Brain pericyte (primary cell): ENCODE data around the gene DLG2.

Source experiments
- DNase-seq: peaks from one replicate; pipeline ENCODE4 v3.0.0-alpha.2; 2012; ENCODE audit warnings: low read depth, low spot score

Gene DLG2

GRCh38 chr11:84292006-84292405 lies 1335.1 kb downstream of the DLG2 start:
- DNase-seq = no peak

DNA sequence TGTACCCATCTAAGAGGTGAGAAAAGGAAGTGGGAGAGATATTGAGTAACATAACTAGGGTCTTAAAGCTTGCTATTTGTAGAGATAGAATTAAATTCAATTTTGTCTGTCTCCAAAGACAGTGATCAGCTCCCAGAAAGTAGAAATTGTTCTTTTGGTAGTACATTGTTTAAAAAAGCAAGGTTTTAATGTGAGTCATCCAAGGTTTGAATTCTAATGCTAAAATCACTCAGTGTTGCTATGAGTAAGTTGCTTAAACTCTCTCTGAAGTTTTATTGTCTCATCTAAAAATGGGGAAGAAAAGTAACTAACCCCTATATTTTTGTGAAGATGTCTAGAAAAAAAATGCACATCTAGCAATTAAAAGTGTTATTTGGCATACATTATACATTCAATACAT lies 1336.5 kb downstream of the DLG2 start:
- DNase-seq = no peak

- DNase-seq = no peak
These were observed 1337.7 kb downstream of the DLG2 start for GRCh38 chr11:84289381-84289906.

DNA sequence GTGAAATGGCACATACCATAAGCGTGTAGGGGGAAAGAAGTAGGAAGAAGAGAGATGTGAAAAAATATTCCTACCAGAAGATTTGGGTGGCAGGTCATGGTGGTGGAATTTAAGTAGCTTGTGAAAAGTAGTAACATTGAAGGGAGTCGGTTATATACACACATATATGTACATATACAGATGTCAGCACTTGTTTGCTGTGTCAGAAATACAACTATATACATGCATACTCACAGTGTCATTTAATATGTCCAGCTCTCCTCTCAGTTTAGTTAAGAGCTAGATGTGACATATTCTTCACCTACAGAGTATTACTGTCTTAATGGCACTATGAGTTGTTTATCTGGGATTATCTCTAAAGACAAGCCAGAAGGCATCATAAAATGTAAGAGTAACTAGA lies 1353.6 kb downstream of the DLG2 start:
- no peak for DNase-seq

DNA sequence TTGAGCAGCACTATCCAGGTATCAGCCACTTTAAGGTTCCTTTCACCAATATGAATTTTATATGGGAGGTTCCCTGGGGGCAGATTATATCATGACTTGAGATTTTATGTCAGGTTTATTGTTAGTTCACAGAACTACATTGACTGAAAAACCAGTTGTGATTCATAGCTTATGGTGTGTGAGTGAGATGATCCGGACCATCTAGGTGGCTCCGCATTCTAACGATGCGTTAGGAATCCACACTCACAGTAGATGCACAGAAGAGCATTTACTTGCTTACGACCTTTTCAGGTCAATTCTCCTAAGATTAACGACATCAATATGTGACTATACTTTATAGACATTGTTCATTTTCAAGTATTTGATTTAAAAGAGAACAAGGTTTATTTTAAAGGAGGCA lies 1356.7 kb downstream of the DLG2 start:
- no peak for DNase-seq

GRCh38 chr11:84264066-84264465 lies 1363.1 kb downstream of the DLG2 start:
- no peak for DNase-seq

GRCh38 chr11:84261707-84262106 lies 1365.4 kb downstream of the DLG2 start:
- DNase-seq = no peak

DNA sequence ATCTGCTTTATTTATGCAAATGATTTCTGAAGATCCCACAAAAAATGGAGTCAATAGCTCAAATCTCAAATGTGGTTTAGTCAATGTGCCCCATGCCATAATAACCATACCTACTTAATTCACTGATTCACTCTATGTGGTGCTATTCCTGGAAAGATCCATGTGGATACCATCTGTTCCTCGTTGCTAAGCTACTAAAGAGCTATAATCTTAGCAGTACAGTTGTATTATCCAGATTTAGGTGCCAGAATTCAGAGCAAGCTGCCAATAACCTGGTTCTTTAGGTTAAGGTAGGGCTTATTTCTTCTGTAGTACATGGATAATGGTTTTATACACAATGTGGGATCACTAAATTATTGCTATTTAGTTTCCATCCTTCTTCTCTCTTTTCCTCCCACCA lies 1366.3 kb downstream of the DLG2 start:
- DNase-seq = no peak

DNA sequence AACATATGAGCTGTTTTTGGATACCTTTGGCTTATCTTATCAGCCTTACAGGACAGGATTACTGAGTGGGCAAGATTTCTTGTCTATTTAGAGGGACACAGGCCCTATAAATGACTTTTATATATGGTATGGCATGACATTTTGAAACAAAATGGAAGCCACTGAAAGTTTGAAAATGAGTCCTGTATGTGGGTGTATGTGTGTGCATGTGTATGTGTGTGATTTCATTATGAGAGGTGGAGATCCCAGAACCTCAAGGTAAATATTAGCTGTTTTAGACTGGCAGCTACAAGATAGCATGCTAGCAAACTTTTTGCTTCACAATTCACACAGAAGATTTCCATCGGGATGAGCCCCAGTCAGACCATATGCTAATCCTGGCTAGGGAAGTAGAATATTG lies 1370.5 kb downstream of the DLG2 start:
- DNase-seq = no peak

DNA sequence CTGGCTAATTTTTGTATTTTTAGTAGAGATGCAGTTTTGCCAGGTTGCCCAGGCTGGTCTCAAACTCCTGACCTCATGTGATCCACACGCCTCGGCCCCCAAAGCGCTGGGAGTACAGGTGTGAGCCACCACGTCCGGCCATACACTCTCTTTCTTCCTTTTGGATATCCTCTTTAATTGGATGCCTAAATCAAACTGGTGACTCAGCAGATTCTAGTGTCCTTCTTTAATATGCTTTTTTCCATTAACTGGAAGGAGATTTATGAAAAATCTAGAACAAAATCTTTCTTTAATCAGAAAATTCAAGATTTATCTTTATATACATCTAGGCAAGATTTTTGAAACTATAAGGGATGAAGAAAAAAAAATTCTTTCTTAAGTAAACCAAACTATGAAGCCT lies 1371.7 kb downstream of the DLG2 start:
- DNase-seq = no peak

GRCh38 chr11:84250834-84251613 lies 1376.1 kb downstream of the DLG2 start:
- no peak for DNase-seq

DNA sequence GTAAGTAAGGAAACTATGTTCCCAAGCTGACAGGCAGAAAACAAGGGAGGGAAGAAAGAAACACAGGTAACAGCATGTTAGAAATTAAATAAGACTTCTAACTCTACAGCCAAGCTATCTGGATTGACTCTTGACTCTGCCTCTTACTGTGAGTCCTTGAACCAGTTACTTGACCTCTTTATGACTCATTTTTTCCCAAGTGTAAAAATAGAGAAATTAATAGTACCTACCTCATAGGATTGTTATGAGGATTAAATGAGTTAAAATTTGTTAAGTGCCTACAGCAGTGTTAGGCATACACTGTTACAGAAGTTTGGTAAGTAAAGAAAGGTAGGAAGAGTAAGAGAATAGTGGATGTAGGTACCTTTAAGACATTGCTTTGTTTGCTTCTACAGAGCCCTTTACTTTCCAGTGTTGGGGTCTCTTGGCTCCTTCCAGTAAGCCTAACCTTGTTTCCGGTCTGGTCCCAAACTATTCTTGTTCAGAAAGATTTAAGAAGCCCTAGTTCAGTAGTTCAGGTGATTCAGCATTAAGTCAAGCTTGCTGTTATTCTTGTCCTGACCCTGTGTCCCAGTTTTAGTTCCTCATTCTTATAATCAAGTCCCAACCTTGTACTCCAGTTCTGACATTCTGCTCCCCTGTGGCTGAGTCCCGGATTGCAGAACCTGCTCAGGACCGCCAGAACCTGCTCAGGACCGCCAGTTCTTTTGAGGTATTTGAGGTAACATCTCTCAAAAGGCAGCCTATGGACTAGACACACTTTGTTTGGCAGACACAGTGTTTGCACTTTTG lies 1377.6 kb downstream of the DLG2 start:
- DNase-seq = no peak

GRCh38 chr11:84247926-84248325 lies 1379.2 kb downstream of the DLG2 start:
- DNase-seq = no peak

DNA sequence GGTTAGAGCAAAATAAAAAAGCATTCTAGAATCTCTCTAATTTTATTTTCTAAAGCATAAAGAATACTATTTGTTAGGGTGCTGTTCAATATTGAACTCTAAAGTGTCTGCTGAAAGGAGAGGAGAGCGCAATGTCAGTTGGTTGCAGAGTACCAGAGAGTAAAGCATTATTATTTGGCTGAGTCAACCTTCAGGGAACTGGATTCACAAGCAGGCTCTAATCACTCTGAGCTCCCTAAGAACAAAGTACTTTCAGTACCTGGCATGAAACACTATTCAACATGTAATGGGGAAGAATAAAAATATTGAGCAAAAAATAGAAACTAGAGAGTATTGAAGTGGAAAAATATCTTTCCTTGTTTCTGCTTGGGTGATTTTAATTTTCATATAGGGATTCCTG lies 1380.0 kb downstream of the DLG2 start:
- DNase-seq = no peak

DNA sequence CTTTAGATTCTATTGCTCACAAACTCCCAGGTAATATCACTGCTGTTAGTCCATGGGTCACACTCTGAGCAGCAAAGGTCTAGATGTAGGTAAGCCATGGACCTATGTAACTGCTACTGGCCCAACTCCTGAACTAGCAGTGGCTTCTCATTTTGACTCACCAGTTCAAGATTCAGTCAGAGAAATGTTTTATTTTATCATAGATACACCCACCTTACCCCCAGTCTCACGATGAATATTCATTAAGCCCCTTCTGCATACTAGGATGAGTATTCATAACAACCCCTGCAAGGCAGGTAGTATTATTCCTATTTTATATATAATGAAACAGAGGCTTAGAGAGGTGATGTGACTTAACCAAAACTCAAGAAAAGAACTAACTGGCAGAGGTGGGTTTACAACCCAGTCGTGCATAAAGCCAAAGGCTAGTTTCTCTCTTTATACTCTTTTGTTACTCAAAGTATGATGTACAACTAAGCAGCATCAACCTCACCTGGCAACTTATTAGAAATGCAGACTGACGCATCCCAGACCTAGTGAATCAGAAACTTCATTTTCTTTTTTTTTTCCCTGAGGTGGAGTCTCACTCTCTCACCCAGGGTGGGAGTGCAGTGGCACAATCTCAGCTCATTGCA lies 1383.4 kb downstream of the DLG2 start:
- DNase-seq = no peak

- DNase-seq = no peak
These were observed 1385.6 kb downstream of the DLG2 start for GRCh38 chr11:84241343-84242131.

DNA sequence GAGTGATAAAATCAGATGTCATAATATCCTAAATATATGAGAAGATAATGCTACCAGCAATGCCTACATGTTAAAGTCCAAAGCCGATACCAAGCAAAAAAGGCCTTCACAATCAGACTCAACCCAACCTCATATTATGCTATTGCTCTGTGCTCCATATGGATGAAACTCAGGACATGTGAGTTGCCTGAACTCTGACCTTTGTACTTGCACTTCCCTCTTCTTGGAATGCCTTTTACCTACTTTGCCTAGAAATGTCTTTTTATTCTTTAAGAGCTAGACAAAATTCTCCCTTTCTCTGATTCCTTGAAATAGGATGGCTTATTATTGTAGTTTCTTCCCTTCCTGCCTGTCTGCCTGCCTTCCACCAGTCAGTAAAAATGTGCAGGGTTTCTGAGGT lies 1386.3 kb downstream of the DLG2 start:
- DNase-seq = no peak

GRCh38 chr11:84236436-84236835 lies 1390.7 kb downstream of the DLG2 start:
- DNase-seq = no peak

- DNase-seq = no peak
These were observed 1392.5 kb downstream of the DLG2 start for GRCh38 chr11:84234462-84235202.

- DNase-seq = no peak
These were observed 1393.1 kb downstream of the DLG2 start for GRCh38 chr11:84234011-84234410.

- no peak for DNase-seq
These were observed 1394.6 kb downstream of the DLG2 start for GRCh38 chr11:84232511-84232910.
